Heart right ventricle (tissue), 16 donors: ENCODE data around the gene YBX2. TPM values are rescaled to one million over a fixed set of nuclear protein-coding genes. Genes with fewer than 3 reads are reported as not detected.

Experiments
- ATAC-seq, 8 donors: fragments of 200-7000 bp; cut with Tn5 transposase; one replicate each; pipeline ENCODE4 v1.9.1; 2020; ENCODE audit warnings: mild to moderate bottlenecking in 8 of 8, moderate library complexity in 8 of 8, moderate number of reproducible peaks in 1 of 8
- DNase-seq, 2 donors: peaks; one replicate each; pipeline ENCODE4 v3.0.0-alpha.2; 2020
- H3K27ac ChIP-seq, 10 donors: fragments of 200-600 bp; sonication (generic) in 2 of 10; one replicate each; pipeline versions ENCODE4 v1.5.0 to v1.8.0; 2020 to 2022; ENCODE audit warnings: mild to moderate bottlenecking in 3 of 10
- H3K27me3 ChIP-seq, 7 donors: fragments of 200-600 bp; one replicate each; pipeline ENCODE4 v1.8.0; 2021 to 2022; ENCODE audit warnings: mild to moderate bottlenecking in 2 of 7
- H3K36me3 ChIP-seq, 9 donors: fragments of 200-600 bp; sonication (generic) in 1 of 9; one replicate each; pipeline versions ENCODE4 v1.5.0 to v1.8.0; 2020 to 2022; ENCODE audit warnings: mild to moderate bottlenecking in 2 of 9
- H3K4me1 ChIP-seq, 9 donors: fragments of 200-600 bp; sonication (generic) in 1 of 9; one replicate each; pipeline versions ENCODE4 v1.5.0 to v1.8.0; 2020 to 2022; ENCODE audit warnings: mild to moderate bottlenecking in 4 of 9
- H3K4me3 ChIP-seq, 10 donors: fragments of 200-600 bp; sonication (generic) in 2 of 10; one replicate each; pipeline versions ENCODE4 v1.5.0 to v1.8.0; 2020 to 2022; ENCODE audit warnings: mild to moderate bottlenecking in 7 of 10, moderate library complexity in 2 of 10
- H3K9me3 ChIP-seq, 11 donors: fragments of 200-600 bp in 10 of 11; sonication (generic) in 2 of 11; one replicate each; pipeline versions ENCODE4 v1.5.0 to v1.8.0; 2013 to 2022; ENCODE audit warnings: mild to moderate bottlenecking in 2 of 11, control low read depth in 1 of 11, moderate library complexity in 1 of 11
- CTCF ChIP-seq, 9 donors: fragments of 200-600 bp; sonication (generic) in 2 of 9; IDR thresholded peaks; one replicate each; pipeline versions ENCODE4 v1.5.0 to v1.8.0; 2021 to 2022; ENCODE audit warnings: antibody characterized with exemption in 9 of 9, mild to moderate bottlenecking in 5 of 9, moderate library complexity in 1 of 9
- WGBS, 2 donors: extraction: QIAGEN DNeasy Blood & Tissue Kit; methylation state at CpG; one replicate each; pipeline ENCODE4 v1.1.7; 2013; ENCODE audit warnings: inconsistent platforms in 1 of 2; 5-methylcytosine and 5-hydroxymethylcytosine counted together
- intact Hi-C, 10 donors: fragments of 100-400 bp; cut with DNase I; formaldehyde crosslinking; loops; one replicate each; pipeline versions ENCODE4 v1.11.1 to v1.14.2; 2022
- polyA plus RNA-seq, 2 donors: library from polyadenylated mRNA; stranded (reverse); fragments of 200-250 nt; gene quantifications; one replicate each; pipeline ENCODE4 v1.2.3, GENCODE V29; 2013
- total RNA-seq, 10 donors: library from RNA; stranded (reverse); fragmentation: NEBNext Ultra II Directional in 3 of 10; extraction: Animal tissue kit (Norgen Biotek cat#: 25700) in 3 of 10; gene quantifications; one replicate each; pipeline versions ENCODE4 v1.2.1 to v1.2.4, GENCODE V29; 2021 to 2023
- donor health status: Arrhythmogenic right ventricular cardiomyopathy.
- donor health status: ischemic (EF 13 %, LVEDD 7.1; RV severe dilation, severe dysfunction).
- donor health status: healthy with polysubstance abuse.
- donor health status: DM: no; HTN: yes; CAD: no.
- donor health status: DM: no; HTN: no; CAD: no.
- donor health status: ischemic (EF 25% LVEDD 6.9; RV normal size, moderate dysfunction).
- donor health status: ischemic (EF 25% LVEDD 5.7; RV mildly dilated, moderate dysfunction).
- donor health status: healthy.
- donor health status: DM: yes; HTN: yes; CAD: no.
- donor health status: Ischemic cardiomyopathy.
- donor health status: ischemic (EF 35%, LVEDD 5.7; RV mildly dilated, moderate dysfunction).
- donor health status: nonischemic (EF 11% LVEDD 7.7; RV severe dilation, severe dysfunction).
- donor health status: DM: yes; HTN: yes; CAD: no.
- donor health status: PGD.
- donor health status: ischemic (EF 29% LVEDD 5.4; RV normal size, mild dysfunction).
- donor health status: nonischemic (EF 23%, LVEDD 6.1; RV moderate dilation, normal function).

The YBX2 gene
- total and polyA plus RNA-seq, 12 donors: 0.42 to 2.6 (median 1.2) TPM

GRCh38 chr17:7263801-7264078 is 30.7 kb downstream of the YBX2 start:
- Histone ChIP-seq H3K9me3 (no peaks in the 10 kb centered on the region), H3K4me1 (peaks cover 7 to 39% (median 29%) of the 10 kb centered on the region in 9 donors), H3K4me3 (peak overlapping the region in 1 of 10 donors; percentile 51), H3K27ac (no peak overlapping the region), H3K36me3 (peaks cover 0 to 11% (median 3%) of the 10 kb centered on the region in 9 donors), H3K27me3 (peaks cover 14 to 64% (median 56%) of the 10 kb centered on the region in 7 donors)
- WGBS, 2 donors: 54 to 62% methylated on average over 4 of the region's 4 CpGs
- no peak for TF ChIP-seq CTCF (IDR thresholded peaks at IDR 0.05)
- ATAC-seq: no peak
- intact Hi-C loops: loop anchor here in 1 of 10 donors (5.0 kb wide), 1 partner anchor 44 kb away; the partner anchor contains the start of gene EIF5A
- DNase-seq: no peak

GRCh38 chr17:7262935-7263800 is 31.3 kb downstream of the YBX2 start:
- Histone ChIP-seq H3K4me1 (peaks cover 7 to 41% (median 29%) of the 10 kb centered on the region in 9 donors), H3K9me3 (no peaks in the 10 kb centered on the region), H3K36me3 (peaks cover 0 to 17% (median 8%) of the 10 kb centered on the region in 9 donors), H3K27me3 (peaks cover 14 to 64% (median 56%) of the 10 kb centered on the region in 7 donors), H3K27ac (no peak overlapping the region), H3K4me3 (peak overlapping the region in 8 of 10 donors; percentile 20 to 61 (median 28))
- intact Hi-C loops: loop anchor here in 1 of 10 donors (5.0 kb wide), 1 partner anchor 44 kb away; the partner anchor contains the start of gene EIF5A
- WGBS, 2 donors: 11 to 12% methylated on average over 26 of the region's 26 CpGs
- ATAC-seq: peak in 1 of 8 donors; percentile 7
- DNase-seq: no peak
- no peak for TF ChIP-seq CTCF (IDR thresholded peaks at IDR 0.05)

- Histone ChIP-seq H3K27me3 (peaks cover 14 to 64% (median 51%) of the 10 kb centered on the region in 7 donors), H3K4me3 (peak within 1 kb of the TSS; percentile 35 to 61 (median 52)), H3K9me3 (no peaks in the 10 kb centered on the region), H3K4me1 (peaks cover 7 to 41% (median 29%) of the 10 kb centered on the region in 9 donors), H3K27ac (peak within 1 kb of the TSS in 3 of 10 donors; percentile 19 to 65 (median 22)), H3K36me3 (peaks cover 0 to 25% (median 15%) of the 10 kb centered on the region in 9 donors)
- peak in 1 of 8 donors; percentile 3 for ATAC-seq
- TF ChIP-seq CTCF (IDR thresholded peaks at IDR 0.05): no peak
- no peak for DNase-seq
- intact Hi-C loops: loop anchor here in 1 of 10 donors (5.0 kb wide), 1 partner anchor 45 kb away; the partner anchor contains the start of gene EIF5A
- WGBS, 2 donors: 6% methylated on average over 59 to 64 of the region's 64 CpGs
These were observed 32.1 kb downstream of the YBX2 start, which contains the start of gene CLDN7 for GRCh38 chr17:7262192-7262934. CLDN7 (minus strand) TSS chr17:7262478; CDS start chr17:7262043, 435 bp downstream.
